Natural killer cell (primary cell): ENCODE measurements around the gene MYO1E. TPM values are rescaled to one million over a fixed set of nuclear protein-coding genes. Genes with fewer than 3 reads are reported as not detected.

Experiments
- ATAC-seq, 3 donors: fragments of 150-1000 bp in 2 of 3; fragments of 200-7000 bp in 1 of 3; cut with Tn5 transposase; 1 replicate in 1 of 3; 2 replicates in 2 of 3; pipeline ENCODE4 v1.10.0; 2021; ENCODE audit warnings: mild to moderate bottlenecking in 2 of 3, moderate library complexity in 2 of 3
- DNase-seq, 2 donors: peaks; one replicate each; pipeline versions ENCODE4 v3.0.0 to v3.0.0-alpha.2; 2013 to 2021; ENCODE audit warnings: mixed read lengths in 1 of 2
- H3K27ac ChIP-seq: one replicate; pipeline ENCODE4 v1.5.1; 2013; ENCODE audit warnings: mild to moderate bottlenecking, low read length
- H3K27me3 ChIP-seq: one replicate; pipeline ENCODE4 v1.6.1; 2013; ENCODE audit warnings: low read length; ENCODE audit not compliant: control insufficient read depth, insufficient read depth
- H3K36me3 ChIP-seq: one replicate; pipeline ENCODE4 v1.6.1; 2013; ENCODE audit warnings: low read length; ENCODE audit not compliant: control insufficient read depth, insufficient read depth
- H3K4me1 ChIP-seq: one replicate; pipeline ENCODE4 v1.6.1; 2013; ENCODE audit warnings: low read length; ENCODE audit not compliant: control insufficient read depth, insufficient read depth
- H3K4me3 ChIP-seq: one replicate; pipeline ENCODE4 v1.5.1; 2013; ENCODE audit warnings: low read length
- H3K9me3 ChIP-seq: one replicate; pipeline ENCODE4 v1.6.1; 2013; ENCODE audit warnings: low read length; ENCODE audit not compliant: control insufficient read depth, insufficient read depth
- H3K27ac Mint-ChIP-seq, 2 donors: one replicate each; pipeline ENCODE4 v1.8.0; 2022; ENCODE audit warnings: mild to moderate bottlenecking in 2 of 2, mixed read lengths in 2 of 2, moderate library complexity in 1 of 2
- H3K27me3 Mint-ChIP-seq, 2 donors: one replicate each; pipeline ENCODE4 v1.8.0; 2022; ENCODE audit warnings: low read depth in 2 of 2, mixed read lengths in 2 of 2
- H3K36me3 Mint-ChIP-seq: one replicate; pipeline ENCODE4 v1.8.0; 2022; ENCODE audit warnings: mixed read lengths
- H3K4me1 Mint-ChIP-seq, 2 donors: one replicate each; pipeline ENCODE4 v1.8.0; 2022; ENCODE audit warnings: mixed read lengths in 2 of 2
- H3K4me3 Mint-ChIP-seq: one replicate; pipeline ENCODE4 v1.8.0; 2022; ENCODE audit warnings: mild to moderate bottlenecking, moderate library complexity, mixed read lengths
- H3K9me3 Mint-ChIP-seq, 2 donors: one replicate each; pipeline ENCODE4 v1.8.0; 2022; ENCODE audit warnings: mixed read lengths in 2 of 2
- WGBS: methylation state at CpG from one replicate; pipeline ENCODE4 v1.1.7; 2013; ENCODE audit warnings: missing lambda C conversion rate; ENCODE audit not compliant: insufficient coverage; 5-methylcytosine and 5-hydroxymethylcytosine counted together
- intact Hi-C: fragments of 100-400 bp; cut with micrococcal nuclease; formaldehyde crosslinking; loops from one replicate; pipeline ENCODE4 v1.14.2; 2022
- total RNA-seq, 4 donors: library from RNA; stranded (reverse); fragments of 120-200 nt in 1 of 4; gene quantifications; one replicate each; pipeline versions ENCODE4 v1.2.3 to v1.2.4, GENCODE V29; 2013 to 2022
- TF ChIP-seq, protein P1 (sequence below): fragments of 200-600 bp; IDR thresholded peaks from one replicate; pipeline ENCODE4 v1.8.0; 2022; ENCODE audit warnings: antibody characterized with exemption

Gene MYO1E
- total RNA-seq, 3 donors from 2014 or later (not counting 1 experiment from before 2014, with no cell fraction given) = 16.1 to 39.4 (median 22.7) TPM

- H3K27ac ChIP-seq = no peak overlapping the region
- TF ChIP-seq, protein P1, sequence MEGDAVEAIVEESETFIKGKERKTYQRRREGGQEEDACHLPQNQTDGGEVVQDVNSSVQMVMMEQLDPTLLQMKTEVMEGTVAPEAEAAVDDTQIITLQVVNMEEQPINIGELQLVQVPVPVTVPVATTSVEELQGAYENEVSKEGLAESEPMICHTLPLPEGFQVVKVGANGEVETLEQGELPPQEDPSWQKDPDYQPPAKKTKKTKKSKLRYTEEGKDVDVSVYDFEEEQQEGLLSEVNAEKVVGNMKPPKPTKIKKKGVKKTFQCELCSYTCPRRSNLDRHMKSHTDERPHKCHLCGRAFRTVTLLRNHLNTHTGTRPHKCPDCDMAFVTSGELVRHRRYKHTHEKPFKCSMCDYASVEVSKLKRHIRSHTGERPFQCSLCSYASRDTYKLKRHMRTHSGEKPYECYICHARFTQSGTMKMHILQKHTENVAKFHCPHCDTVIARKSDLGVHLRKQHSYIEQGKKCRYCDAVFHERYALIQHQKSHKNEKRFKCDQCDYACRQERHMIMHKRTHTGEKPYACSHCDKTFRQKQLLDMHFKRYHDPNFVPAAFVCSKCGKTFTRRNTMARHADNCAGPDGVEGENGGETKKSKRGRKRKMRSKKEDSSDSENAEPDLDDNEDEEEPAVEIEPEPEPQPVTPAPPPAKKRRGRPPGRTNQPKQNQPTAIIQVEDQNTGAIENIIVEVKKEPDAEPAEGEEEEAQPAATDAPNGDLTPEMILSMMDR = no peak
- intact Hi-C loops = no loop called here
- Mint-ChIP-seq H3K27me3 (peaks cover 10 to 18% of the 10 kb centered on the region in 2 donors), H3K27ac (peak overlapping the region; percentile 29 to 34), H3K4me1 (peaks cover 15 to 25% of the 10 kb centered on the region in 2 donors), H3K36me3 (no peaks in the 10 kb centered on the region), H3K4me3 (peak overlapping the region; percentile 61), H3K9me3 (no peaks in the 10 kb centered on the region)
- 95% methylated on average over 4 of the region's 4 CpGs for WGBS
- H3K27me3 ChIP-seq = peaks cover 7% of the 10 kb centered on the region
- no peak overlapping the region for H3K4me3 ChIP-seq
- DNase-seq (no peak), ATAC-seq (no peak)
- peaks cover 20% of the 10 kb centered on the region for H3K4me1 ChIP-seq
- no peaks in the 10 kb centered on the region for H3K36me3 ChIP-seq
- no peaks in the 10 kb centered on the region for H3K9me3 ChIP-seq
Measured at GRCh38 chr15:59385171-59385570, 12.5 kb upstream of the MYO1E start.

DNA sequence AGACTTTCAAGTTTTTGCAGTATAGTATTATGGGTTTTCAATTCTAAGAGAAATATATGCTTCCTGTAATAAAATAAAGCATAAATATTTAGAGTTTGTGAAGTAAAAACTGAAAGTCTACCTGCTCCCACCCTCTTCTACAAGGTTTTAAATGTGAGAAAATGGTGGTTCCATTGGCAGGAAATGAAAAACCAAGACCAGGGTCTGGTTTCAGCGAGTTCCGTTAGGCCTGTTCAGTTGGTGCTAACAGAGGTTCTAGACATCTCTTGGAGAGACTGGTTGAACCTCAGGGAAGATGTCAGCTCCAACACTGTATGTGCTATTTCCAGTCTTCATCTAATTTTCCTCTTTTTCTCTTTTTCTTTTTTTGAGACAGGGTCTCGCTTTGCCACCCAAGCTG lies 11.8 kb upstream of the MYO1E start:
- intact Hi-C loops = no loop called here
- Histone ChIP-seq H3K27me3 (peaks cover 7% of the 10 kb centered on the region), H3K4me3 (no peak overlapping the region), H3K27ac (no peak overlapping the region), H3K9me3 (no peaks in the 10 kb centered on the region), H3K4me1 (peaks cover 20% of the 10 kb centered on the region), H3K36me3 (no peaks in the 10 kb centered on the region)
- Mint-ChIP-seq H3K36me3 (no peaks in the 10 kb centered on the region), H3K9me3 (no peaks in the 10 kb centered on the region), H3K27me3 (peaks cover 10 to 18% of the 10 kb centered on the region in 2 donors), H3K4me3 (peak overlapping the region; percentile 61), H3K27ac (peak overlapping the region in 1 of 2 donors; percentile 34), H3K4me1 (peaks cover 11 to 25% of the 10 kb centered on the region in 2 donors)
- WGBS = 31% methylated on average over 3 of the region's 3 CpGs
- DNase-seq = peak in 1 of 2 donors; percentile 54
- peak; percentile 85 to 99 (median 90) for ATAC-seq
- TF ChIP-seq, protein P1 = no peak

DNA sequence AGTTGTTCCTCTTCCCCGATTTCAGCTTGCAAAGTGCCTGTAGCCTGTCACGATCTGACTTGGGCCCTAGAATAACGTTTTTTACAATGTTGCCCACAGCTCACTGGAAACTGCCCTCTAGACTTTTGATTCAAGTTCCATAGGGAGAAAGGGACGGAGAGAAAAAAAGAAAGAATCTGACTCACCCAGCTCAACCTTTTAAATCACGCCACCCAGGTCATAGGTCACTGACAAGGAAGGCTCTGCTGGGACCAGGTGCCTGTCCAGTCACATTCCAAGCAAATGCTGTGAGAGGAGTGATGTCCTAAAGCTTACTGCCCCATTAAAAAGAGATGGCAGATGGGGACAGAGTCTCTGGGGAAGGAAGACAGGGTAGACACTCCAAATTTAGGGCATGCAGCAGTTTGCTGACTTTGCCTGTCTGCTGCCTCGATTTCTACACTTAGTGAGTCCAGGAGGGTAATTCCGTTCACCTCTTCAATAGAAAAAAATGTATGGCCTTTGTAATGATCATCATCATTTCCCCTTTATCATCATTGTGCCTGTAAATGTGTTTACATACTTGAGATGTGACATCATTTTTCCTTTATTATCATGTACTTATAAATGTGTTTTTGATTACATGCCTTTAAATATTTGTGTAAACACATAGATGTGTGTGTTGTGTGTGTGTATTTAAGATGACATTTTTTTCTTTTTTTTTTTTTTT lies 8.4 kb upstream of the MYO1E start:
- WGBS = 75% methylated on average over 6 of the region's 7 CpGs
- H3K27ac Mint-ChIP-seq = no peak overlapping the region
- TF ChIP-seq, protein P1 = no peak
- H3K36me3 Mint-ChIP-seq = no peaks in the 10 kb centered on the region
- H3K9me3 ChIP-seq = no peaks in the 10 kb centered on the region
- DNase-seq (no peak), ATAC-seq (no peak)
- intact Hi-C loops = no loop called here
- no peaks in the 10 kb centered on the region for H3K9me3 Mint-ChIP-seq
- H3K27ac ChIP-seq = no peak overlapping the region
- no peak overlapping the region for H3K4me3 Mint-ChIP-seq
- no peak overlapping the region for H3K4me3 ChIP-seq
- peaks cover under 1 to 10% of the 10 kb centered on the region in 2 donors for H3K27me3 Mint-ChIP-seq
- H3K4me1 Mint-ChIP-seq = peaks cover 11 to 12% of the 10 kb centered on the region in 2 donors
- no peaks in the 10 kb centered on the region for H3K36me3 ChIP-seq
- H3K27me3 ChIP-seq = peaks cover 5% of the 10 kb centered on the region
- peaks cover 20% of the 10 kb centered on the region for H3K4me1 ChIP-seq

DNA sequence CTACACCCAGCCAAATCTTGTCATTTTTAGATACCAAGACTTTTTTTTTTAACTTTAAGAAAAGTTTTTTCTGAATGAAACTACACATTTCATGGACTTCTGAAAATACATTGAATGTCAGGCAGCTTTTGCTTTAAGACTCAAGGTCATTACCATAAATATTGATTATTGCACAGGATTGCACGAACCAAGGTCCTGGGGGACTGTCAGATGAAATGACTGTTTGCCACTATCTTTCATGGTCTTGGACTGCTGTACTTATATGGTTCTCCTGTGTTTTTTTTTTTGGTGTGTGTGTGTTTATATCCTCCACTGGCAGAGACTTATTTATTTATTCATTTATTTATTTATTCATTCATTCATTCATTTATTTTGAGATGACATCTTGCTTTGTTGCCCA lies 6.9 kb upstream of the MYO1E start:
- Histone ChIP-seq H3K36me3 (no peaks in the 10 kb centered on the region), H3K27me3 (peaks cover 5% of the 10 kb centered on the region), H3K4me3 (no peak overlapping the region), H3K4me1 (peaks cover 9% of the 10 kb centered on the region), H3K9me3 (no peaks in the 10 kb centered on the region), H3K27ac (no peak overlapping the region)
- Mint-ChIP-seq H3K4me3 (no peak overlapping the region), H3K27ac (no peak overlapping the region), H3K4me1 (peaks cover under 1 to 1% of the 10 kb centered on the region in 2 donors), H3K36me3 (no peaks in the 10 kb centered on the region), H3K27me3 (peaks cover under 1 to 7% of the 10 kb centered on the region in 2 donors), H3K9me3 (no peaks in the 10 kb centered on the region)
- ATAC-seq (no peak), DNase-seq (no peak)
- intact Hi-C loops = no loop called here
- WGBS = 100% methylated on average over 1 of the region's 1 CpG
- TF ChIP-seq, protein P1 = no peak
